IPS DF 6.9 (cell line): Measurements from ENCODE around the gene ZNF213.
A peak's percentile ranks its signal among the peaks of the same experiment; 100 is the strongest.

Experiments used
- DNase-seq: peaks from one replicate; pipeline ENCODE4 v3.0.0-alpha.2; 2013; ENCODE audit warnings: low read depth, low spot score
- H3K27ac ChIP-seq: one replicate; pipeline ENCODE4 v1.5.1; 2013; ENCODE audit warnings: low read length, control low read depth
- H3K27me3 ChIP-seq: 2 replicates; pipeline ENCODE4 v1.6.1; 2013; ENCODE audit warnings: mild to moderate bottlenecking, low read length; ENCODE audit not compliant: control insufficient read depth, insufficient read depth
- H3K36me3 ChIP-seq: 2 replicates; pipeline ENCODE4 v1.6.1; 2013; ENCODE audit warnings: low read length; ENCODE audit not compliant: control insufficient read depth, insufficient read depth
- H3K4me1 ChIP-seq: 2 replicates; pipeline ENCODE4 v1.6.1; 2013; ENCODE audit warnings: low read length; ENCODE audit not compliant: control insufficient read depth, insufficient read depth
- H3K4me3 ChIP-seq: 2 replicates; pipeline ENCODE4 v1.5.1; 2013; ENCODE audit warnings: mild to moderate bottlenecking, low read length
- H3K9me3 ChIP-seq: 2 replicates; pipeline ENCODE4 v1.6.1; 2013; ENCODE audit warnings: low read length, inconsistent platforms; ENCODE audit not compliant: control insufficient read depth, insufficient read depth
- WGBS: extraction: QIAGEN DNeasy Blood & Tissue Kit; methylation state at CpG from one replicate; pipeline ENCODE4 v1.1.7; 2013; ENCODE audit warnings: mixed read lengths, missing lambda C conversion rate; ENCODE audit not compliant: insufficient read length, insufficient coverage; 5-methylcytosine and 5-hydroxymethylcytosine counted together

ZNF213 gene

DNA sequence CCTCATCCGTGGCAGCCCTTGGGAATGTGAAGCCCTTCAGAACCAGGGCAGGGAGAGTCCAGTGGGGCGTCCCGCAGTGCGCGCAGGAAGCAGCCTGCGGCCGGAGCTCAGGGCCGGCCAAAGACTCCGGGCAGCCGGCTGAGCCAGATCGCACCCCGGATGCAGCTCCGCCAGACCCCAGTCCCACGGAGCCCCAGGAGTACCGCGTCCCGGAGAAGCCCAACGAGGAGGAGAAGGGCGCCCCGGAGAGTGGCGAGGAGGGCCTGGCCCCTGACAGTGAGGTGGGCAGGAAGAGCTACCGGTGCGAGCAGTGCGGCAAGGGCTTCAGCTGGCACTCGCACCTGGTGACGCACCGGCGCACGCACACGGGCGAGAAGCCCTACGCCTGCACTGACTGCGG lies 15.5 kb upstream of the ZNF213 start:
- no peak overlapping the region for H3K4me3 ChIP-seq
- WGBS = no CpG with 5 or more reads among the region's 33 CpGs

DNA sequence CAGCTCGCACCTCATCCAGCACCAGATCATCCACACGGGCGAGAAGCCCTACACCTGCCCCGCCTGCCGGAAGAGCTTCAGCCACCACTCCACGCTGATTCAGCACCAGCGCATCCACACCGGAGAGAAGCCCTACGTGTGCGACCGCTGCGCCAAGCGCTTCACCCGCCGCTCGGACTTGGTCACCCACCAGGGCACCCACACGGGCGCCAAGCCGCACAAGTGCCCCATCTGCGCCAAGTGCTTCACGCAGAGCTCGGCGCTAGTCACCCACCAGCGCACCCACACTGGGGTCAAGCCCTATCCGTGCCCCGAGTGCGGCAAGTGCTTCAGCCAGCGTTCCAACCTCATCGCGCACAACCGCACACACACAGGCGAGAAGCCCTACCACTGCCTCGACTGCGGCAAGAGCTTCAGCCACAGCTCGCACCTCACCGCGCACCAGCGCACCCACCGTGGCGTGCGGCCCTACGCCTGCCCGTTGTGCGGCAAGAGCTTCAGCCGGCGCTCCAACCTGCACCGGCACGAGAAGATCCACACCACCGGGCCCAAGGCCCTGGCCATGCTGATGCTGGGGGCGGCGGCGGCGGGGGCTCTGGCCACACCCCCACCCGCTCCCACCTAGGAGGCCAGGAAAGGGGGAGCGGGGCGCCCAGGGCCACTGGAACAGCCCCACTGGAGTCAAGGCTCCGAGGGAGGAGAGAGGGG lies 15.0 kb upstream of the ZNF213 start:
- Histone ChIP-seq H3K27ac (no peak overlapping the region), H3K27me3 (no peaks in the 10 kb centered on the region), H3K4me3 (no peak overlapping the region), H3K36me3 (peaks cover 24% of the 10 kb centered on the region), H3K9me3 (no peaks in the 10 kb centered on the region), H3K4me1 (peaks cover 1% of the 10 kb centered on the region; the same call in 1 of the 2 replicates)
- DNase-seq = no peak
- no CpG with 5 or more reads among the region's 57 CpGs for WGBS

More for the DNA sequence above, 15.5 kb upstream of the ZNF213 start:
- no peak for DNase-seq
- H3K36me3 ChIP-seq = peaks cover 24% of the 10 kb centered on the region
- no peaks in the 10 kb centered on the region for H3K9me3 ChIP-seq
- no peaks in the 10 kb centered on the region for H3K27me3 ChIP-seq
- H3K27ac ChIP-seq = no peak overlapping the region
- peaks cover 1% of the 10 kb centered on the region; the same call in 1 of the 2 replicates for H3K4me1 ChIP-seq

DNA sequence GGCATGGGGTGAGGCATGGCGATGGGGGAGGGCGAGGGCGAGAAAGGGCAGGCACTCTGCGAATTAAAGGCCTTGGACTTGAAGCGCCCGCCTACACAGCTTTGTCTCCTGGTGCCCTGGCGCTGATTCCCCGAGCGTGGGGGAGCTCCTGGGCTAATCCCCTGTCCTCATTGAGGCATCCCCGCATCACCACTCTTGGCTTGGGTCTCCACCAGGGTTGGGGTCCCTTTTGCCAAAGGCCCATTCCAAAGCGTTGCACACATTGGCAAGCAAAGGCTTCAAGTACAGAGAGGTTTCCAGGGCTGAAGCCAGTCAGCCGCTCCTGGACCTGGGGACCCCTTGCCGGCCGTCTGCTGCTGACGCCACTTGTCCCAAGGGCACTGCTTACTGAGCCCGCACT lies 14.4 kb upstream of the ZNF213 start:
- peaks cover 24% of the 10 kb centered on the region for H3K36me3 ChIP-seq
- H3K9me3 ChIP-seq = no peaks in the 10 kb centered on the region
- no peak overlapping the region for H3K4me3 ChIP-seq
- WGBS = no CpG with 5 or more reads among the region's 16 CpGs
- H3K27ac ChIP-seq = no peak overlapping the region
- peaks cover 1% of the 10 kb centered on the region; the same call in 1 of the 2 replicates for H3K4me1 ChIP-seq
- no peak for DNase-seq
- H3K27me3 ChIP-seq = no peaks in the 10 kb centered on the region

DNA sequence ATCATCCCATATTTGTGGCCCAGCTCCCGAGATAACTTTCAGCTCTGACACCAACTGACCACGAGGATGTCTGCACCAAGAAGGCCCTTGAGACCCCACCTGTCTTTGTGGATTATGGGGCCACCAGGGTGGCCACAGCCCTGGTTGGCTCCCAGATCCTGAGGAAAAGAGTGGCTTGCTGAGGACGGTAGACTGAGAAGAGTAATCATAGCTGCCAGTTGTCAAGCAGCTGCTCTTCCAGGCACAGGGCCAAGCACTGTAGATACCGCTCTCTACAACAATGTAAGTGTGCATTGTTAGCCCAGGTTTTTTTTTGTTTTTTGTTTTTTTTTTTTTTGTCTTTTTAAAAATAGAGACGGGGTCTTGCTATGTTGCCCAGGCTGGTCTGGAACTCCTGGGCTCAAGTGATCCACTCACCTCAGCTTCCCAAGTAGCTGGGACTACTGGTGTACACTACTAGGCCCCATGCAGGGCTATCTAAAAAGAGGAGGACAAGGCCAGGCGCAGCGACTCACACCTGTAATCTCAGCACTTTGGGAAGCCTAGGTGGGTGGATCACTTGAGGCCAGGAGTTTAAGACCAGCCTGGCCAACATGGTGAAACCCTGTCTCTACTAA lies 12.9 kb upstream of the ZNF213 start:
- peaks cover 17% of the 10 kb centered on the region for H3K36me3 ChIP-seq
- DNase-seq = no peak
- no CpG with 5 or more reads among the region's 7 CpGs for WGBS

DNA sequence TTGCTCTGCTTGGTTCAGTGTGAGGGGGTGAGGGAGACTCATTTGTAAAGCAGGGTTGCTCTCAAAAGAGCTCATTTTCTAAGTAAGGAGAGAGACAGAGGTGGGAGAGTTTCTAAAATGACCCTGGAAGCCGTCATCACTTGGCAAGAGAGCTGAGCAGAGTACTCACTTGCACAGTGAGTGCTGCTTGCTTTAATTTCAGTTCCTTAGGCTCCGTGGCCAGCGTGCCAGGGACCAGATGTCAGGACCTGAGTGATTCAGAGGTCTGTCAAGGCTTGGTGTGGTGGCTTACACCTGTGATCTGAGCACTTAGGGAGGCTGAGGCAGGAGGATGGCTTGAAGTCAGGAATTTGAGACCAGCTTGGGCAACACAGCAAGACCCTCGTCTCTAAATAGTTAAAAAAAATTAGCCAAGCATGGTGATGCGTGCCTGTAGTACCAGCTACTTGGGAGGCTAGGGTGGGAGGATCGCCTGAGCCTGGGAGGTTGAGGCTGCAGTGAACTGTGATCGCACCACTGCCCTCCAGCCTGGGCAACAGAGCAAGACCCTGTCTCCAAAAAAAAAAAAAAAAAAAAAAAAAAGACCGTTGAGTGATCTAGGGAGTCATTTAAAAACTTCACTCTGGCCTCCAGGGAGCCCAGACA lies 11.8 kb upstream of the ZNF213 start:
- H3K4me1 ChIP-seq = peaks cover 2% of the 10 kb centered on the region
- H3K27ac ChIP-seq = no peak overlapping the region
- H3K4me3 ChIP-seq = no peak overlapping the region
- H3K9me3 ChIP-seq = no peaks in the 10 kb centered on the region
- no CpG with 5 or more reads among the region's 8 CpGs for WGBS
- DNase-seq = no peak
- H3K27me3 ChIP-seq = no peaks in the 10 kb centered on the region
- peaks cover 16% of the 10 kb centered on the region for H3K36me3 ChIP-seq

More for the DNA sequence above, 12.9 kb upstream of the ZNF213 start:
- Histone ChIP-seq H3K27ac (no peak overlapping the region), H3K27me3 (no peaks in the 10 kb centered on the region), H3K4me3 (no peak overlapping the region), H3K9me3 (no peaks in the 10 kb centered on the region), H3K4me1 (peaks cover 1% of the 10 kb centered on the region; the same call in 1 of the 2 replicates)

DNA sequence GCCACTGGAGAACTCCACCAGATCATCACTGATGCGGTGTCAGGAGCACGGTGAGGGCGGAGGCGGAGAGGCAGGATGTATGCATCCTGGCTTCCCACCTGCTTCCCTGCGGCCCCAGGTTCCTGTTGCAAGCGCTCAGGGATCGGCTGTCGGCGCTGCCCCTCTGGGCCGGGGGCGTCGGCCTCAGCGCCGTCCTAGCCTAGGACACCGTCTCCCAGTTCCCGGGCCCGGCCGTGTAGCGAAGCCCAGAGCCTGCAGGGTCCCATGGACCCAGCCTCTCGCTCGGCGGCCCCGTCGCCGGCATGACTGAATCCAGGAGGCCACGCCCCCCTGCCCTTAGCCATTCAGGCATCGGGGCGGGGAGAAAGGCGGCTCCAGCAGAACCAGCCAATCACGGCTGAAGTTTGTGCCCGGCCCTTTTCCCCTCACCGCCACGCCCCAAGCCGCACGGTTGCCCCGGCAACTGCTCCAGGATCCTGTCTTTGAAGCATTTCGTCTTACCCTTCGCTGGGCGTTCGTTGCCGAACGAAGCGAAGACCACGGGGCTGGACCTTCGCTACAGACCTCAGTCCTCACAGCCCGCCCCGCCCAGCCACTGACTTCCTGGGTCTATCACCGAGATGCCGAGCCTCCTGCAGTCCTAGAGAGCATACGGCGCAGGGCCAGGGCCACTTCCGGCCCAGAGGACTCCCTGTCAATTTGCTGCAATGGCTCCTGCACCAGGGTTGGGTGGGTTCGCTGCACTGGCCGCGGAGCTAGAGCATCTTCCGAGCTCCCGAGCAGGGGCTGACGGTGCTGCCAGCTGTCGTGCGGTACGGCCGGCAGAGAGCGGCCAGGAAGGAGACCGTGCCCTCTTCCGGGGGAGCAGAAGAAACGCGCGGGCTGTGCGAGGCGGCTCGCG lies 10.6 kb upstream of the ZNF213 start:
- WGBS = no CpG with 5 or more reads among the region's 72 CpGs
- DNase-seq = peak; percentile 88

DNA sequence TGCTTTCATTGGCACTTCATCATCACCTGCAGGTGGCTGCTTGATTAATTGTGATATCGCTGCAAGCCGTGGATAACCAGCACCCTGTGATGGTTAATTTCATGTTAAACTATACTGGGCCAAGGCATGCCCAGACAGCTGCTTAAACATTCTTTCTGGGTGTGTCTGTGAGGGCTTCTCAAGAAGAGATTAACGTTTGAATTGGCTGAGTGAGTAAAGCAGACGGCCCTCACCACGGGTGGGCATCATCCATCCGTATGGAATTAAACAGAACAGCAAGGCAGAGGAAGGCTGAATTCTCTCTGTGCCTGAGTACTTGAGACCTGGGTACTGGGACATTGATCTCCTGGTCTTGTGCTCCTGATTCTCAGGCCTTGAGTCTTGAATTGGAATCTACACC lies 7.1 kb upstream of the ZNF213 start:
- no CpG with 5 or more reads among the region's 6 CpGs for WGBS
- no peak for DNase-seq
- peaks cover 5% of the 10 kb centered on the region for H3K4me1 ChIP-seq
- no peaks in the 10 kb centered on the region; the same call in 1 of the 2 replicates for H3K36me3 ChIP-seq
- no peaks in the 10 kb centered on the region for H3K9me3 ChIP-seq
- H3K27ac ChIP-seq = no peak overlapping the region
- no peak overlapping the region for H3K4me3 ChIP-seq
- H3K27me3 ChIP-seq = no peaks in the 10 kb centered on the region

More for the DNA sequence above, 10.6 kb upstream of the ZNF213 start:
- Histone ChIP-seq H3K27me3 (no peaks in the 10 kb centered on the region), H3K36me3 (peaks cover 9% of the 10 kb centered on the region), H3K9me3 (no peaks in the 10 kb centered on the region), H3K4me1 (peaks cover 4% of the 10 kb centered on the region), H3K4me3 (peak overlapping the region; percentile 47; the same call in 1 of the 2 replicates), H3K27ac (no peak overlapping the region)

DNA sequence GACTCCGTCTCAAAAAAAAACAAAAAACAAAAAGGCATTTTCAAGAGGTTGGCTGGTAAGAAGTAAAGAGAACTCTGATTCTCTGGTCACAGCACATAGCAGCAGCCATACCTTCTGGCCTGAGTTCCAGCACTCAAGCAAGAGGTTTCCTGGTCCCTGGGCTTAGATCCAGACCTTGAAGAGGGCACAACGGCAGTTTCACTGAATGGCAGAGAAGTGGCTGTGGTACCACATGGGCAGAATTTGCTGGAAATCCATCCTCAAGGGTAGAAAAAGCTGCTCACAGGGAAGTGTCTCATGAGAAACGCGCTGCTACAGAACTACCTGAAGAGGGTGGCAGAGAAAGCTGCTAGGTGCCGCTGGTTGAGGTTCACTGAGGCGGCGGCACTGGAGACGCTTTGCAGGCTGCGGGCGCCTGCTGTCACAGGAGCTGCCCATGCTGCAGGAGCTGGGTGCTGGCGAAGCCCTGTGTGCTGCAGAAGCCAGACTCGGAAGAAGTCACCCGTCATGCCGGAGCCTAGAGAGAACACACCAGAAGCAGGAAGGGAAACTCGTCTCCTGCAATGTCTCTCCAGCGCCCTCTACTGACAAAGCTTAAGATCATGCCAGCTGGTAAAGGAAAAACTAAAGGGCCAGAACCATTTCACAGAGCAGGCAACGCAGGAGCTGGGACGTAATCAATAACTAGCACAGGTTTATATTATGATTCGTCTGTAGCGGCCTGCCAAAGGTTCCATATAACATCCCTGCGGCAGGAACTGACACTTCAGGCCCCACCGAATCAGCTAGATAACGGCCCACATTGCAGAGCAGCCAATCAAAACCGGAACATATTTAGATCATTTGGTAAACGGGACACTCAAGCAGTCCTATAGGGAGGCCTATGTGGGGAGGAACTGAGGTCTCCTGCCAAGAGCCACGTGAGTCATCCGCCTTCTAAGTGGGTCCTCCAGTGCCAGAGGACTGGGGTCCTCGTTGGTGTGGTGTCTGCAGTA lies 5.4 kb upstream of the ZNF213 start:
- Histone ChIP-seq H3K27me3 (no peaks in the 10 kb centered on the region), H3K4me1 (peaks cover 5% of the 10 kb centered on the region), H3K36me3 (no peaks in the 10 kb centered on the region; the same call in 1 of the 2 replicates), H3K4me3 (no peak overlapping the region), H3K27ac (no peak overlapping the region), H3K9me3 (no peaks in the 10 kb centered on the region)
- DNase-seq = no peak
- WGBS = no CpG with 5 or more reads among the region's 28 CpGs

DNA sequence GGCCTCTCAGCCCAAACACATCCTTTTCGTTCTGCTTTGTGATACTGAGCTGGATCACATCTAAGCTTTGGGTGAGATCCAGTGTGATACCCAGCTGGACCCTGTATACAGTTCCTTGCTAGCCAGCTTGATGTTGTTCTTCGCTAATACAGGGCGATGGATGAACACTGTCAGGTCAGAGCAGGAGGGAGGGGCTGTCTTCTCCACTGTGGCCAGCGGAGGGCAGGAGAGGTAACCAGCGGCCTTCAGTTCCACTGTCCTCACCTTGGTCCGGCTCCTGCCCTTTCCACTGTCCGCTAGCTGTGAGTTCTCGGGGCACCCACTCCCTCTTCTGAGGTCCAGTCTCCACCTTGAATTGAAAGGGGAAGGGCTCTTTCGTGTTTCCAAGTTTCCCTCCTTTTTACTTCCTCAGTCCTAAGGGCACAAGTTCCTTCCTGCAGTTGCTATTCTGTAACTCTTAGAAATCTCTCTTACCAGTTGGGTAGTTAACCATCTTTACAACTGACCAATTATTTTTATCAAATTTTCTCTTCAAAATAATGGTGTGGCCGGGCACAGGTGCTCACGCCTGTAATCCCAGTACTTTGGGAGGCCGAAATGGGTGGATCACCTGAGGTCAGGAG lies 3.0 kb upstream of the ZNF213 start:
- H3K4me1 ChIP-seq = peaks cover 5% of the 10 kb centered on the region
- DNase-seq = no peak
- WGBS = no CpG with 5 or more reads among the region's 12 CpGs
- H3K36me3 ChIP-seq = no peaks in the 10 kb centered on the region; the same call in 1 of the 2 replicates
- H3K27me3 ChIP-seq = no peaks in the 10 kb centered on the region
- H3K27ac ChIP-seq = no peak overlapping the region
- H3K9me3 ChIP-seq = no peaks in the 10 kb centered on the region
- no peak overlapping the region for H3K4me3 ChIP-seq
